HEK293T (cell line): Measurements from ENCODE around the gene SLC1A1.

Experiments used
- ARNT ChIP-seq: fragments of 450-650 bp; IDR thresholded peaks from 2 replicates; pipeline ENCODE4 v1.6.1; 2017; ENCODE audit warnings: mild to moderate bottlenecking
- FOXK2 ChIP-seq: fragments of 450-650 bp; IDR thresholded peaks from 2 replicates; pipeline ENCODE4 v1.6.1; 2016; ENCODE audit warnings: mild to moderate bottlenecking
- FOXM1 ChIP-seq: fragments of 450-650 bp; IDR thresholded peaks from 2 replicates; pipeline ENCODE4 v1.6.1; 2017; ENCODE audit warnings: mild to moderate bottlenecking, borderline replicate concordance
- LEF1 ChIP-seq: fragments of 450-650 bp; IDR thresholded peaks from 2 replicates; pipeline ENCODE4 v1.6.1; 2017; ENCODE audit warnings: mild to moderate bottlenecking, borderline replicate concordance
- NFRKB ChIP-seq: fragments of 450-650 bp; IDR thresholded peaks from 2 replicates; pipeline ENCODE4 v1.6.1; 2016; ENCODE audit warnings: mild to moderate bottlenecking, moderate library complexity
- SP1 ChIP-seq: fragments of 450-650 bp; IDR thresholded peaks from 2 replicates; pipeline ENCODE4 v1.6.1; 2017
- SUZ12 ChIP-seq: fragments of 450-650 bp; IDR thresholded peaks from 2 replicates; pipeline ENCODE4 v1.6.1; 2016; ENCODE audit warnings: mild to moderate bottlenecking
- TARDBP ChIP-seq: fragments of 450-650 bp; IDR thresholded peaks from 2 replicates; pipeline ENCODE4 v1.6.1; 2016

- TF ChIP-seq FOXK2 (no peak), FOXM1 (no peak), SUZ12 (no peak), ARNT (no peak), NFRKB (no peak), TARDBP (no peak), LEF1 (no peak), SP1 (no peak)
These were observed 29.3 kb downstream of the SLC1A1 start for GRCh38 chr9:4519604-4520003.
